Astrocyte (in vitro differentiated cells and primary cell): ENCODE results near the gene FNDC3A. TPM values are rescaled to one million over a fixed set of nuclear protein-coding genes. Genes with fewer than 3 reads are reported as not detected.
"Not testable (repeated sequence)": the region's sequence is repeated elsewhere in the genome, so short reads cannot be mapped to it uniquely, and the experiment has no call there.

Experiments
- DNase-seq: peaks from one replicate; pipeline ENCODE4 v3.0.0-alpha.2; 2010; ENCODE audit warnings: low read depth
- FAIRE-seq: peaks from 2 replicates; lab custom pipeline; 2011; peaks lifted over from hg19 to GRCh38; lab: Jason Lieb, UNC
- H2AFZ ChIP-seq: 2 replicates; pipeline ENCODE4 v1.6.0; 2012; ENCODE audit warnings: low read depth, low read length, inconsistent platforms
- H3K27ac ChIP-seq: 2 replicates; pipeline ENCODE4 v1.5.1; 2011; ENCODE audit warnings: low read depth, low read length, inconsistent platforms
- H3K27me3 ChIP-seq: 2 replicates; pipeline ENCODE4 v1.6.0; 2011; ENCODE audit warnings: low read length, inconsistent platforms; ENCODE audit not compliant: insufficient read depth
- H3K36me3 ChIP-seq: 2 replicates; pipeline ENCODE4 v1.5.1; 2011; ENCODE audit warnings: low read length, inconsistent platforms; ENCODE audit not compliant: insufficient read depth
- H3K4me1 ChIP-seq: 2 replicates; pipeline ENCODE4 v1.5.1; 2011; ENCODE audit warnings: low read length, inconsistent platforms; ENCODE audit not compliant: insufficient read depth
- H3K4me2 ChIP-seq: 2 replicates; pipeline ENCODE4 v1.6.0; 2012; ENCODE audit warnings: low read length, inconsistent platforms
- H3K4me3 ChIP-seq: 2 replicates; pipeline ENCODE4 v1.5.1; 2011; ENCODE audit warnings: low read depth, mild to moderate bottlenecking, low read length, inconsistent platforms; ENCODE audit not compliant: insufficient read depth
- H3K79me2 ChIP-seq: 2 replicates; pipeline ENCODE4 v1.6.0; 2012; ENCODE audit warnings: mild to moderate bottlenecking, low read length, inconsistent platforms; ENCODE audit not compliant: insufficient read depth
- H3K9ac ChIP-seq: 2 replicates; pipeline ENCODE4 v1.6.0; 2012; ENCODE audit warnings: mild to moderate bottlenecking, low read length, inconsistent platforms
- H3K9me3 ChIP-seq: 2 replicates; pipeline ENCODE4 v1.5.1; 2012; ENCODE audit warnings: low read depth, mild to moderate bottlenecking, low read length, inconsistent platforms; ENCODE audit not compliant: insufficient read depth
- H4K20me1 ChIP-seq: 2 replicates; pipeline ENCODE4 v1.6.0; 2012; ENCODE audit warnings: low read length, inconsistent platforms; ENCODE audit not compliant: insufficient read depth
- H3K27ac Mint-ChIP-seq: one replicate; pipeline ENCODE4 v1.8.0; 2021; ENCODE audit warnings: mild to moderate bottlenecking, mixed read lengths; ENCODE audit not compliant: unreplicated experiment
- H3K27me3 Mint-ChIP-seq: one replicate; pipeline ENCODE4 v1.8.0; 2021; ENCODE audit warnings: low read depth, mixed read lengths; ENCODE audit not compliant: unreplicated experiment
- H3K36me3 Mint-ChIP-seq: one replicate; pipeline ENCODE4 v1.8.0; 2021; ENCODE audit warnings: low read depth, mixed read lengths; ENCODE audit not compliant: unreplicated experiment
- H3K4me1 Mint-ChIP-seq: one replicate; pipeline ENCODE4 v1.8.0; 2021; ENCODE audit warnings: low read depth, mixed read lengths; ENCODE audit not compliant: unreplicated experiment
- H3K4me3 Mint-ChIP-seq: one replicate; pipeline ENCODE4 v1.8.0; 2021; ENCODE audit warnings: mild to moderate bottlenecking, moderate library complexity, mixed read lengths; ENCODE audit not compliant: unreplicated experiment
- H3K9me3 Mint-ChIP-seq: one replicate; pipeline ENCODE4 v1.8.0; 2021; ENCODE audit warnings: mild to moderate bottlenecking, mixed read lengths; ENCODE audit not compliant: unreplicated experiment
- CTCF ChIP-seq: IDR thresholded peaks from 2 replicates; pipeline ENCODE4 v1.5.1; 2011; ENCODE audit warnings: low read depth, mild to moderate bottlenecking, inconsistent platforms, low read length, moderate library complexity; ENCODE audit not compliant: insufficient read depth
- EZH2 ChIP-seq: IDR thresholded peaks from 2 replicates; pipeline ENCODE4 v1.6.1; 2012; ENCODE audit warnings: mild to moderate bottlenecking, low read length, inconsistent platforms; ENCODE audit not compliant: insufficient read depth
- total RNA-seq: library from RNA; stranded (reverse); gene quantifications from 2 replicates; pipeline ENCODE4 v1.2.1, GENCODE V29; 2021

The FNDC3A gene
- total RNA-seq, 1 donor from 2014 or later: 82.6 TPM

GRCh38 chr13:49066856-49067255, 91.1 kb downstream of the FNDC3A start:
- Histone ChIP-seq H3K9me3 (no peaks in the 10 kb centered on the region), H3K79me2 (no peaks in the 10 kb centered on the region), H3K4me3 (no peak overlapping the region), H3K36me3 (no peaks in the 10 kb centered on the region), H3K27ac (no peak overlapping the region), H3K9ac (no peak overlapping the region), H3K4me1 (no peaks in the 10 kb centered on the region), H2AFZ (no peak overlapping the region), H3K27me3 (no peaks in the 10 kb centered on the region), H3K4me2 (no peak overlapping the region), H4K20me1 (peaks cover 3% of the 10 kb centered on the region)
- FAIRE-seq: no peak
- H3K27me3 Mint-ChIP-seq: no peaks in the 10 kb centered on the region
- no peaks in the 10 kb centered on the region for H3K9me3 Mint-ChIP-seq
- TF ChIP-seq EZH2: no peak
- TF ChIP-seq CTCF: no peak
- no peak for DNase-seq
- peaks cover 9% of the 10 kb centered on the region for H3K4me1 Mint-ChIP-seq
- H3K36me3 Mint-ChIP-seq: peaks cover 6% of the 10 kb centered on the region
- H3K27ac Mint-ChIP-seq: no peak overlapping the region
- H3K4me3 Mint-ChIP-seq: no peak overlapping the region

GRCh38 chr13:49068498-49068897, 92.8 kb downstream of the FNDC3A start:
- H3K9me3 Mint-ChIP-seq, H3K4me3 Mint-ChIP-seq, H3K9me3 ChIP-seq, H3K27ac Mint-ChIP-seq, DNase-seq, FAIRE-seq, H3K27me3 Mint-ChIP-seq, H3K4me1 Mint-ChIP-seq, H3K4me2 ChIP-seq, H3K27ac ChIP-seq, H2AFZ ChIP-seq, H4K20me1 ChIP-seq, H3K9ac ChIP-seq, H3K36me3 ChIP-seq, H3K4me3 ChIP-seq, H3K27me3 ChIP-seq, H3K4me1 ChIP-seq, H3K36me3 Mint-ChIP-seq, H3K79me2 ChIP-seq: not testable (repeated sequence)

GRCh38 chr13:49070021-49070420, 94.3 kb downstream of the FNDC3A start:
- not testable (repeated sequence) for H3K9me3 Mint-ChIP-seq, H3K4me3 ChIP-seq, H3K4me1 ChIP-seq, H3K9ac ChIP-seq, H3K4me1 Mint-ChIP-seq, H3K79me2 ChIP-seq, H3K9me3 ChIP-seq, FAIRE-seq, H2AFZ ChIP-seq, H4K20me1 ChIP-seq, H3K27me3 ChIP-seq, H3K27ac Mint-ChIP-seq, H3K27me3 Mint-ChIP-seq, H3K27ac ChIP-seq, H3K36me3 Mint-ChIP-seq, H3K4me2 ChIP-seq, H3K36me3 ChIP-seq, DNase-seq, H3K4me3 Mint-ChIP-seq
